ENCODE measurements around the gene CCNF. TPM values are rescaled to one million over a fixed set of nuclear protein-coding genes. Genes with fewer than 3 reads are reported as not detected.

Gene CCNF
- total and polyA plus RNA-seq, 10 of the 15 experiments (the other 5 are each of a cell fraction or from before 2014, with no cell fraction given) = 4.0 to 63.2 (median 27.5) TPM

DNA sequence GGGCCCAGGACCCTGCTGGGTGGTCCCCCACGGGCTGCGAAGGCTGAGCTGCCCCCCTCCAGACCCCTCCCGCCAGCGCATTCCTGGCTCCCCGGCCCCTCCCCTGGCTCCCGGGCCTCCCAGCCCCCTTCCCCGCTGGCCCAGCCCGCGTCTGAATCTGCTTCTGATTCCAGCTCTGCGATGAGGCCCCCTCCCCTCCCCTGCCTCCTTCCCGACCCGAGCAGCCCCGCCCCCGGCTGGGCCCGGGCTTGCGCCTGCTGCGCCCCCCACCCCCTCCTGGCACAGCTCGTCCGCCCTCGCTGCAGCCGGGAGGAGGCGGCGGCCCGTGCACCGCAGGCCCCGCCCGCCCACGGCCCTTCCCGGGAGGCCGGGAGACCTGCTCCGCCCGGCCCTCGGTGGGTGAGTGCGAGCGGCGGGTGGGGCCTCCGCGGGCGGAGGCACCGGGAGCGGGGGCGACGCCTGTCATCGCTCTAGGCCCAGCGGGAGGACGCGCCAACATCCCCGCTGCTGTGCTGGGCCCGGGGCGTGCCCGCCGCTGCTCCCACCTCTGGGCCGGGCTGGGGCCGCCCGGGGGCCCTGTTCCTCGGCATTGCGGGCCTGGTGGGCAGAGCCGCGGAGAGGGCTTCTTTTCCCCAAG lies 41.9 kb downstream of the CCNF start, which contains the start of gene NTN3:
TSS of gene NTN3 (plus strand) at position 282 of the 637 bp plus-strand sequence. CDS start 405 bp downstream, outside the sequence.
- no peak for FAIRE-seq
- intact Hi-C loops (cut with micrococcal nuclease; ENCODE audit: unreplicated experiment) (no loop called here), in situ Hi-C loops (cut with MboI) (no loop called here)
- DNase-seq (ENCODE audit: low read depth, low spot score) = no peak
- H3K27me3 ChIP-seq (replicated peaks in 1 of 2; ENCODE audit: control insufficient read depth in 2 of 2, insufficient read depth in 2 of 2, low read length in 1 of 2) = peaks cover 0 to 2% of the 10 kb centered on the region in 2 experiments; a peak in 1 of 4 replicates
- ChIA-PET POLR2A (interaction anchor here (0.6 to 1.4 kb wide), 2 partner anchors 41 to 137 kb away, joined by 3 to 5 read pairs; partner anchors contain the start of gene CCNF), SMC1A (ENCODE audit: uncharacterized antibody, unreplicated experiment) (interaction anchor here (0.8 kb wide), 1 partner anchor 41 kb away, joined by 3 read pairs; no protein-coding TSS in a partner anchor), CTCF (interaction anchor here (1.8 kb wide), 1 partner anchor 15 kb away, joined by 4 read pairs; no protein-coding TSS in a partner anchor), RAD21 (ENCODE audit: unreplicated experiment) (interaction anchor here (1.3 to 3.5 kb wide), 3 partner anchors 11 to 41 kb away, joined by 5 to 17 read pairs (median 6); partner anchors contain the start of gene TEDC2)
- no peak within 1 kb of the TSS for H3K4me3 ChIP-seq
- no TSS peak for BruUV-seq (replicated peaks)
- H3K27ac ChIP-seq (ENCODE audit: control insufficient read depth, insufficient read depth) = no peak within 1 kb of the TSS
- H4K20me1 ChIP-seq (ENCODE audit: control insufficient read depth, insufficient read depth) = no peaks in the 10 kb centered on the region
- H3K36me3 ChIP-seq (ENCODE audit: control insufficient read depth in 2 of 2, insufficient read depth in 2 of 2, low read length in 1 of 2) = no peaks in the 10 kb centered on the region
- peaks cover 20% of the 10 kb centered on the region for H3K4me1 ChIP-seq (ENCODE audit: control insufficient read depth, insufficient read depth, low read length)
- H3K79me2 ChIP-seq (ENCODE audit: control insufficient read depth, insufficient read depth, low read length) = no peaks in the 10 kb centered on the region
- H3K4me2 ChIP-seq (ENCODE audit: control insufficient read depth, insufficient read depth) = peak within 1 kb of the TSS; percentile 42
- under 1% methylated on average over 16 of the region's 59 CpGs for WGBS (ENCODE audit: insufficient coverage, insufficient replicate concordance, low lambda C conversion rate, missing lambda C conversion rate)
- no peak for ATAC-seq
- H3K9me3 ChIP-seq (replicated peaks; ENCODE audit: control insufficient read depth, insufficient read depth, low read length) = no peaks in the 10 kb centered on the region
- H3K9ac ChIP-seq (ENCODE audit: control insufficient read depth, insufficient read depth, low read length) = no peak within 1 kb of the TSS
- H2AFZ ChIP-seq (ENCODE audit: control insufficient read depth, low read depth, low read length) = no peak within 1 kb of the TSS
- peak; percentile 31 to 67; a peak in 1 of 4 replicates for TF ChIP-seq BHLHE40 (IDR thresholded peaks at IDR 0.05; ENCODE audit: borderline replicate concordance in 1 of 2, low read depth in 2 of 2, low read length in 1 of 2)
- no peak for TF ChIP-seq SMAD5 (IDR thresholded peaks at IDR 0.05; ENCODE audit: low read depth)
- TF ChIP-seq, protein P1, sequence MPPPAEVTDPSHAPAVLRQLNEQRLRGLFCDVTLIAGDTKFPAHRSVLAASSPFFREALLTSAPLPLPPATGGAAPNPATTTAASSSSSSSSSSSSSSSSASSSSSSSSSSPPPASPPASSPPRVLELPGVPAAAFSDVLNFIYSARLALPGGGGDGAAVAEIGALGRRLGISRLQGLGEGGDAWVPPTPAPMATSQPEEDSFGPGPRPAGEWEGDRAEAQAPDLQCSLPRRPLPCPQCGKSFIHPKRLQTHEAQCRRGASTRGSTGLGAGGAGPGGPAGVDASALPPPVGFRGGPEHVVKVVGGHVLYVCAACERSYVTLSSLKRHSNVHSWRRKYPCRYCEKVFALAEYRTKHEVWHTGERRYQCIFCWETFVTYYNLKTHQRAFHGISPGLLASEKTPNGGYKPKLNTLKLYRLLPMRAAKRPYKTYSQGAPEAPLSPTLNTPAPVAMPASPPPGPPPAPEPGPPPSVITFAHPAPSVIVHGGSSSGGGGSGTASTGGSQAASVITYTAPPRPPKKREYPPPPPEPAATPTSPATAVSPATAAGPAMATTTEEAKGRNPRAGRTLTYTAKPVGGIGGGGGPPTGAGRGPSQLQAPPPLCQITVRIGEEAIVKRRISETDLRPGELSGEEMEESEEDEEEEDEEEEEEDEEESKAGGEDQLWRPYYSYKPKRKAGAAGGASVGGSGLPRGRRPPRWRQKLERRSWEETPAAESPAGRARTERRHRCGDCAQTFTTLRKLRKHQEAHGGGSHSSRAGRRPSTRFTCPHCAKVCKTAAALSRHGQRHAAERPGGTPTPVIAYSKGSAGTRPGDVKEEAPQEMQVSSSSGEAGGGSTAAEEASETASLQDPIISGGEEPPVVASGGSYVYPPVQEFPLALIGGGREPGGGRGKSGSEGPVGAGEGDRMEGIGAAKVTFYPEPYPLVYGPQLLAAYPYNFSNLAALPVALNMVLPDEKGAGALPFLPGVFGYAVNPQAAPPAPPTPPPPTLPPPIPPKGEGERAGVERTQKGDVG (CRISPR knock-in tag; IDR thresholded peaks at IDR 0.05) = no peak
- TF ChIP-seq JUND (IDR thresholded peaks at IDR 0.05; ENCODE audit: low read depth, low read length) = no peak
- TF ChIP-seq, protein P2, sequence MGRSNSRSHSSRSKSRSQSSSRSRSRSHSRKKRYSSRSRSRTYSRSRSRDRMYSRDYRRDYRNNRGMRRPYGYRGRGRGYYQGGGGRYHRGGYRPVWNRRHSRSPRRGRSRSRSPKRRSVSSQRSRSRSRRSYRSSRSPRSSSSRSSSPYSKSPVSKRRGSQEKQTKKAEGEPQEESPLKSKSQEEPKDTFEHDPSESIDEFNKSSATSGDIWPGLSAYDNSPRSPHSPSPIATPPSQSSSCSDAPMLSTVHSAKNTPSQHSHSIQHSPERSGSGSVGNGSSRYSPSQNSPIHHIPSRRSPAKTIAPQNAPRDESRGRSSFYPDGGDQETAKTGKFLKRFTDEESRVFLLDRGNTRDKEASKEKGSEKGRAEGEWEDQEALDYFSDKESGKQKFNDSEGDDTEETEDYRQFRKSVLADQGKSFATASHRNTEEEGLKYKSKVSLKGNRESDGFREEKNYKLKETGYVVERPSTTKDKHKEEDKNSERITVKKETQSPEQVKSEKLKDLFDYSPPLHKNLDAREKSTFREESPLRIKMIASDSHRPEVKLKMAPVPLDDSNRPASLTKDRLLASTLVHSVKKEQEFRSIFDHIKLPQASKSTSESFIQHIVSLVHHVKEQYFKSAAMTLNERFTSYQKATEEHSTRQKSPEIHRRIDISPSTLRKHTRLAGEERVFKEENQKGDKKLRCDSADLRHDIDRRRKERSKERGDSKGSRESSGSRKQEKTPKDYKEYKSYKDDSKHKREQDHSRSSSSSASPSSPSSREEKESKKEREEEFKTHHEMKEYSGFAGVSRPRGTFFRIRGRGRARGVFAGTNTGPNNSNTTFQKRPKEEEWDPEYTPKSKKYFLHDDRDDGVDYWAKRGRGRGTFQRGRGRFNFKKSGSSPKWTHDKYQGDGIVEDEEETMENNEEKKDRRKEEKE (IDR thresholded peaks at IDR 0.05) = no peak
- peak in 1 of 2 experiments; percentile 60; a peak in 2 of 3 replicates for TF ChIP-seq EGR1 (IDR thresholded peaks at IDR 0.05; ENCODE audit: borderline replicate concordance in 1 of 2, low read depth in 2 of 2, low read length in 2 of 2)
- no peak for TF ChIP-seq GABPA (IDR thresholded peaks at IDR 0.05; ENCODE audit: low read depth)
- TF ChIP-seq NR2F1 (conservative IDR thresholded peaks at IDR 0.05) = 0 out of 2 replicates have a peak, but pooled peaks have one; percentile 21
- no peak for TF ChIP-seq KAT2A (conservative IDR thresholded peaks at IDR 0.05; ENCODE audit: control insufficient read depth, low read depth, low read length)
- 0 out of 2 replicates have a peak, but pooled peaks have one; percentile 20 for TF ChIP-seq CHD2 (IDR thresholded peaks at IDR 0.05; ENCODE audit: borderline replicate concordance, low read depth, low read length)
- TF ChIP-seq, protein P3, sequence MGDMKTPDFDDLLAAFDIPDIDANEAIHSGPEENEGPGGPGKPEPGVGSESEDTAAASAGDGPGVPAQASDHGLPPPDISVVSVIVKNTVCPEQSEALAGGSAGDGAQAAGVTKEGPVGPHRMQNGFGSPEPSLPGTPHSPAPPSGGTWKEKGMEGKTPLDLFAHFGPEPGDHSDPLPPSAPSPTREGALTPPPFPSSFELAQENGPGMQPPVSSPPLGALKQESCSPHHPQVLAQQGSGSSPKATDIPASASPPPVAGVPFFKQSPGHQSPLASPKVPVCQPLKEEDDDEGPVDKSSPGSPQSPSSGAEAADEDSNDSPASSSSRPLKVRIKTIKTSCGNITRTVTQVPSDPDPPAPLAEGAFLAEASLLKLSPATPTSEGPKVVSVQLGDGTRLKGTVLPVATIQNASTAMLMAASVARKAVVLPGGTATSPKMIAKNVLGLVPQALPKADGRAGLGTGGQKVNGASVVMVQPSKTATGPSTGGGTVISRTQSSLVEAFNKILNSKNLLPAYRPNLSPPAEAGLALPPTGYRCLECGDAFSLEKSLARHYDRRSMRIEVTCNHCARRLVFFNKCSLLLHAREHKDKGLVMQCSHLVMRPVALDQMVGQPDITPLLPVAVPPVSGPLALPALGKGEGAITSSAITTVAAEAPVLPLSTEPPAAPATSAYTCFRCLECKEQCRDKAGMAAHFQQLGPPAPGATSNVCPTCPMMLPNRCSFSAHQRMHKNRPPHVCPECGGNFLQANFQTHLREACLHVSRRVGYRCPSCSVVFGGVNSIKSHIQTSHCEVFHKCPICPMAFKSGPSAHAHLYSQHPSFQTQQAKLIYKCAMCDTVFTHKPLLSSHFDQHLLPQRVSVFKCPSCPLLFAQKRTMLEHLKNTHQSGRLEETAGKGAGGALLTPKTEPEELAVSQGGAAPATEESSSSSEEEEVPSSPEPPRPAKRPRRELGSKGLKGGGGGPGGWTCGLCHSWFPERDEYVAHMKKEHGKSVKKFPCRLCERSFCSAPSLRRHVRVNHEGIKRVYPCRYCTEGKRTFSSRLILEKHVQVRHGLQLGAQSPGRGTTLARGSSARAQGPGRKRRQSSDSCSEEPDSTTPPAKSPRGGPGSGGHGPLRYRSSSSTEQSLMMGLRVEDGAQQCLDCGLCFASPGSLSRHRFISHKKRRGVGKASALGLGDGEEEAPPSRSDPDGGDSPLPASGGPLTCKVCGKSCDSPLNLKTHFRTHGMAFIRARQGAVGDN (IDR thresholded peaks at IDR 0.05) = 0 out of 2 replicates have a peak, but pooled peaks have one; percentile 9
- TF ChIP-seq GATAD2B (conservative IDR thresholded peaks at IDR 0.05; ENCODE audit: low read depth) = peak; percentile 60; the same call in 1 of the 2 replicates
